Panc1 (cell line): ENCODE data around the gene ANGPTL4. TPM values are rescaled to one million over a fixed set of nuclear protein-coding genes. Genes with fewer than 3 reads are reported as not detected.
A peak's percentile ranks its signal among the peaks of the same experiment; 100 is the strongest.

Experiments
- ATAC-seq: fragments of 200-7000 bp; cut with Tn5 transposase; 2 replicates; pipeline ENCODE4 v1.9.1; 2020; ENCODE audit warnings: mild to moderate bottlenecking, moderate library complexity
- BruUV-seq: library from RNA; stranded (reverse); fragments of 400-500 nt; replicated peaks from 2 replicates; lab custom pipeline; 2021; lab: Mats Ljungman, UMichigan
- CTCF ChIA-PET: fragments of 300-600 bp; sonication (Branson Sonifier 250); formaldehyde crosslinking; loops from one replicate; lab custom pipeline; 2022; ENCODE audit warnings: antibody characterized with exemption; lab: Charles Lee
- POLR2A ChIA-PET: fragments of 300-600 bp; sonication (Branson Sonifier 250); formaldehyde crosslinking; loops from one replicate; lab custom pipeline; 2022; ENCODE audit warnings: antibody characterized with exemption; lab: Charles Lee
- DNase-seq: peaks from one replicate; pipeline ENCODE4 v3.0.0-alpha.2; 2010; ENCODE audit warnings: low read depth, low spot score
- H3K27ac ChIP-seq: 2 replicates; pipeline ENCODE4 v1.5.1; 2011; ENCODE audit warnings: mild to moderate bottlenecking, low read length, inconsistent platforms
- H3K27me3 ChIP-seq: fragments of 200-500 bp; sonication (Bioruptor generic); 2 replicates; pipeline ENCODE4 v1.6.0; 2014; ENCODE audit warnings: low read length, inconsistent platforms; ENCODE audit not compliant: control insufficient read depth, insufficient read depth
- H3K36me3 ChIP-seq: fragments of 200-500 bp; sonication (Bioruptor generic); 2 replicates; pipeline ENCODE4 v1.5.1; 2014; ENCODE audit warnings: inconsistent platforms, mild to moderate bottlenecking, low read length, moderate library complexity; ENCODE audit not compliant: control insufficient read depth, insufficient read depth
- H3K4me1 ChIP-seq: 2 replicates; pipeline ENCODE4 v1.5.1; 2011; ENCODE audit warnings: inconsistent platforms, mild to moderate bottlenecking, low read length, moderate library complexity; ENCODE audit not compliant: control insufficient read depth, insufficient read depth
- H3K4me3 ChIP-seq, 2 experiments: 2 replicates each; pipeline ENCODE4 v1.5.1; 2011 to 2012; ENCODE audit warnings: low read depth in 2 of 2, low read length in 2 of 2, mild to moderate bottlenecking in 2 of 2, inconsistent platforms in 1 of 2, moderate library complexity in 1 of 2
- H3K9me3 ChIP-seq: fragments of 200-500 bp; sonication (Bioruptor generic); 2 replicates; pipeline ENCODE4 v1.5.1; 2014; ENCODE audit warnings: low read depth, mild to moderate bottlenecking, inconsistent platforms, low read length, moderate library complexity; ENCODE audit not compliant: control insufficient read depth, insufficient read depth
- POLR2AphosphoS5 ChIP-seq: IDR thresholded peaks from 2 replicates; pipeline ENCODE4 v1.6.1; 2012; ENCODE audit warnings: mild to moderate bottlenecking, low read depth, low read length, moderate library complexity
- SIN3A ChIP-seq: IDR thresholded peaks from 2 replicates; pipeline ENCODE4 v1.6.1; 2012; ENCODE audit warnings: low read depth, mild to moderate bottlenecking, low read length, moderate library complexity, borderline replicate concordance; ENCODE audit not compliant: insufficient read depth
- TCF7L2 ChIP-seq: IDR thresholded peaks from 2 replicates; pipeline ENCODE4 v1.6.1; 2011; ENCODE audit warnings: mild to moderate bottlenecking, low read depth, low read length, inconsistent platforms
- in situ Hi-C: cut with HindIII; loops from 2 replicates; pipeline ENCODE4 v1.10.0; 2016; ENCODE audit warnings: low sequenced_read_pairs, low pct_unique_long_range_greater_than_20kb
- intact Hi-C: fragments of 100-400 bp; cut with micrococcal nuclease; formaldehyde crosslinking; loops from one replicate; pipeline ENCODE4 v1.10.0; 2022; ENCODE audit not compliant: unreplicated experiment
- total RNA-seq: library from RNA; stranded (reverse); gene quantifications from one replicate; pipeline ENCODE4 v1.2.1, GENCODE V29; 2021; ENCODE audit not compliant: unreplicated experiment
- TF ChIP-seq, protein P1 (sequence below), 2 experiments: IDR thresholded peaks; 2 replicates each; pipeline ENCODE4 v1.6.1; 2011 to 2012; ENCODE audit warnings: low read depth in 2 of 2, control low read depth in 1 of 2, low read length in 1 of 2, mild to moderate bottlenecking in 1 of 2, moderate library complexity in 1 of 2; ENCODE audit not compliant: insufficient read depth in 1 of 2
- TF ChIP-seq, protein P2 (sequence below): fragments of 450-650 bp; IDR thresholded peaks from 2 replicates; pipeline ENCODE4 v1.5.1; 2017; ENCODE audit warnings: mild to moderate bottlenecking

Gene ANGPTL4
- total RNA-seq, 1 experiment from 2014 or later = 46.6 TPM

DNA sequence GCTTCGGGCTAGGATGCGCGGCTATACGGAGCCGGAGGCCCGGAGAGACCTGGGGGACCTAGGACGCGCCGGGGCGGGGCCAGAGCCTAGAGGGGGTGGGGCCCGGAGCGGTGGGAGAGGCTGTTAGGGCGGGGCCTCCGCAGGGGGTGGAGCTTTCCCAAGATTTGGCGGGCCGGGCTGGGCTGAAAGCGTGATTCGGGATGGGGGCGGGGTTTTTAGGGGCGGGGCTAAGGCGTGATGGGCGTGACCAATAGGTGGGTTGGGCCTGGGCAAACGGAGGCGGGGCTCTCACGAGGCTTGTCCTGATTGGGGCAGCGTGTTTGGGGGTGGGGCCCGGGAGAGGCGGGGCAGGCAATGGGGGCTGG is 26.6 kb downstream of the ANGPTL4 start:
- CTCF ChIA-PET = no interaction called here
- no peak for DNase-seq
- Histone ChIP-seq H3K4me3 (peak overlapping the region; percentile 51 to 80), H3K27ac (peak overlapping the region; percentile 54; the same call in 1 of the 2 replicates), H3K36me3 (no peaks in the 10 kb centered on the region; the same call in 1 of the 2 replicates), H3K9me3 (no peaks in the 10 kb centered on the region), H3K27me3 (no peaks in the 10 kb centered on the region), H3K4me1 (peaks cover 49% of the 10 kb centered on the region)
- intact Hi-C loops = no loop called here
- in situ Hi-C loops = no loop called here
- POLR2A ChIA-PET = interaction anchor here (1.0 to 1.2 kb wide), 2 partner anchors 9 to 36 kb away, joined by 4 to 8 read pairs; no protein-coding TSS in a partner anchor
- BruUV-seq = no TSS peak
- no peak for TF ChIP-seq SIN3A
- TF ChIP-seq POLR2AphosphoS5 = peak; percentile 57; the same call in 1 of the 2 replicates
- peak; percentile 67 for ATAC-seq

DNA sequence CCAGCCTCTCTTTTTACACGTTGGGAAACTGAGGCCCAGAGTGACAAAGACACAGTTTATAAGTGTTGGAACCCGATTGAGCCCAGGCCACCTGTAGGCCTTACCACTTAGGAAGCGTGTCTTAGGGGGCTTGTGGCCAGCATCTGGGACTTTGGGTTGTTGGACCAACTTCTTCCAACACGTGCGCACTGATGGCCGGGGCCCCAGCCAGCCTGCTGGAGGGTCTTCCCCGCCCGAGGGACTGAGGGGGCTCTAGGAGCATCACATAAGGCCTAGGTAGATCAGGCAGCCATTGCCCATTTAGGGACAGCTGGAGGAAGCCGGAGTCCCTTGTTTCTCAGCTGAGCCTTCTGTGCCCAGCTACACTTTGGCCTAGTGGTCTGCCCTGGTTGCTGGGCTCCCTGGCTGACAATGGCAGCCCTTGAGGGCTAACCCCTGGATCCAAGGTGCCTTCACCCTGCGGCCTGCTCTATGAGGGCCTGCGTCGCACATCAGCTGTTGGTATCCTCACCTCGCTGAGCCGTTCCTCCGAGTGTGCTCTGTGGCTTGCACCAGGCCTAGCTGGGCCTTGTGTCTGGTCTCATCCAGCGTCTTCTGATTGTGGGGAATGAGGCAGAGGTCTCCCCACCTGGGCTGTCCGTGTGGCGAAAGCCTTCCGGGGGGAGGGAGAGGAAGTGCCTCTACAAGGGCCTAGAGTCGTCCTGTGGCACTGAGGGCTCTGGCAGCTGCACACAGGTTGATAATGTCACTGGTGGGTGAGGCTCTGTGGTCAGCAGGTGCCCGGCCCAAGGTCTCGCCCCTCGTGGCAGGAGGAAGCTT is 27.5 kb downstream of the ANGPTL4 start:
- Histone ChIP-seq H3K27ac (peak overlapping the region; percentile 76), H3K27me3 (no peaks in the 10 kb centered on the region), H3K4me1 (peaks cover 56% of the 10 kb centered on the region), H3K4me3 (peak overlapping the region; percentile 51 to 80), H3K36me3 (no peaks in the 10 kb centered on the region; the same call in 1 of the 2 replicates), H3K9me3 (no peaks in the 10 kb centered on the region)
- CTCF ChIA-PET = interaction anchor here (0.7 kb wide), 2 partner anchors 33 to 48 kb away, joined by 4 to 5 read pairs; no protein-coding TSS in a partner anchor
- DNase-seq (no peak), ATAC-seq (no peak)
- BruUV-seq = TSS peak; percentile 94
- POLR2A ChIA-PET = interaction anchor here (0.7 to 1.2 kb wide), 2 partner anchors 32 to 37 kb away, joined by 8 to 12 read pairs; no protein-coding TSS in a partner anchor
- in situ Hi-C loops (no loop called here), intact Hi-C loops (no loop called here)
- no peak for TF ChIP-seq TCF7L2
- TF ChIP-seq, protein P1, sequence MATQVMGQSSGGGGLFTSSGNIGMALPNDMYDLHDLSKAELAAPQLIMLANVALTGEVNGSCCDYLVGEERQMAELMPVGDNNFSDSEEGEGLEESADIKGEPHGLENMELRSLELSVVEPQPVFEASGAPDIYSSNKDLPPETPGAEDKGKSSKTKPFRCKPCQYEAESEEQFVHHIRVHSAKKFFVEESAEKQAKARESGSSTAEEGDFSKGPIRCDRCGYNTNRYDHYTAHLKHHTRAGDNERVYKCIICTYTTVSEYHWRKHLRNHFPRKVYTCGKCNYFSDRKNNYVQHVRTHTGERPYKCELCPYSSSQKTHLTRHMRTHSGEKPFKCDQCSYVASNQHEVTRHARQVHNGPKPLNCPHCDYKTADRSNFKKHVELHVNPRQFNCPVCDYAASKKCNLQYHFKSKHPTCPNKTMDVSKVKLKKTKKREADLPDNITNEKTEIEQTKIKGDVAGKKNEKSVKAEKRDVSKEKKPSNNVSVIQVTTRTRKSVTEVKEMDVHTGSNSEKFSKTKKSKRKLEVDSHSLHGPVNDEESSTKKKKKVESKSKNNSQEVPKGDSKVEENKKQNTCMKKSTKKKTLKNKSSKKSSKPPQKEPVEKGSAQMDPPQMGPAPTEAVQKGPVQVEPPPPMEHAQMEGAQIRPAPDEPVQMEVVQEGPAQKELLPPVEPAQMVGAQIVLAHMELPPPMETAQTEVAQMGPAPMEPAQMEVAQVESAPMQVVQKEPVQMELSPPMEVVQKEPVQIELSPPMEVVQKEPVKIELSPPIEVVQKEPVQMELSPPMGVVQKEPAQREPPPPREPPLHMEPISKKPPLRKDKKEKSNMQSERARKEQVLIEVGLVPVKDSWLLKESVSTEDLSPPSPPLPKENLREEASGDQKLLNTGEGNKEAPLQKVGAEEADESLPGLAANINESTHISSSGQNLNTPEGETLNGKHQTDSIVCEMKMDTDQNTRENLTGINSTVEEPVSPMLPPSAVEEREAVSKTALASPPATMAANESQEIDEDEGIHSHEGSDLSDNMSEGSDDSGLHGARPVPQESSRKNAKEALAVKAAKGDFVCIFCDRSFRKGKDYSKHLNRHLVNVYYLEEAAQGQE (IDR thresholded peaks at IDR 0.05; ENCODE audit: insufficient read depth in 1 of 2, low read depth in 2 of 2, low read length in 1 of 2) = no peak
- no peak for TF ChIP-seq POLR2AphosphoS5
- no peak for TF ChIP-seq SIN3A
- TF ChIP-seq, protein P2, sequence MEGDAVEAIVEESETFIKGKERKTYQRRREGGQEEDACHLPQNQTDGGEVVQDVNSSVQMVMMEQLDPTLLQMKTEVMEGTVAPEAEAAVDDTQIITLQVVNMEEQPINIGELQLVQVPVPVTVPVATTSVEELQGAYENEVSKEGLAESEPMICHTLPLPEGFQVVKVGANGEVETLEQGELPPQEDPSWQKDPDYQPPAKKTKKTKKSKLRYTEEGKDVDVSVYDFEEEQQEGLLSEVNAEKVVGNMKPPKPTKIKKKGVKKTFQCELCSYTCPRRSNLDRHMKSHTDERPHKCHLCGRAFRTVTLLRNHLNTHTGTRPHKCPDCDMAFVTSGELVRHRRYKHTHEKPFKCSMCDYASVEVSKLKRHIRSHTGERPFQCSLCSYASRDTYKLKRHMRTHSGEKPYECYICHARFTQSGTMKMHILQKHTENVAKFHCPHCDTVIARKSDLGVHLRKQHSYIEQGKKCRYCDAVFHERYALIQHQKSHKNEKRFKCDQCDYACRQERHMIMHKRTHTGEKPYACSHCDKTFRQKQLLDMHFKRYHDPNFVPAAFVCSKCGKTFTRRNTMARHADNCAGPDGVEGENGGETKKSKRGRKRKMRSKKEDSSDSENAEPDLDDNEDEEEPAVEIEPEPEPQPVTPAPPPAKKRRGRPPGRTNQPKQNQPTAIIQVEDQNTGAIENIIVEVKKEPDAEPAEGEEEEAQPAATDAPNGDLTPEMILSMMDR = no peak
